ENCODE results near the gene CACNA2D3. TPM values are rescaled to one million over a fixed set of nuclear protein-coding genes. Genes with fewer than 3 reads are reported as not detected.

The CACNA2D3 gene
- polyA plus RNA-seq, 4 donors: 1.5 to 2.1 (median 1.7) TPM

DNA sequence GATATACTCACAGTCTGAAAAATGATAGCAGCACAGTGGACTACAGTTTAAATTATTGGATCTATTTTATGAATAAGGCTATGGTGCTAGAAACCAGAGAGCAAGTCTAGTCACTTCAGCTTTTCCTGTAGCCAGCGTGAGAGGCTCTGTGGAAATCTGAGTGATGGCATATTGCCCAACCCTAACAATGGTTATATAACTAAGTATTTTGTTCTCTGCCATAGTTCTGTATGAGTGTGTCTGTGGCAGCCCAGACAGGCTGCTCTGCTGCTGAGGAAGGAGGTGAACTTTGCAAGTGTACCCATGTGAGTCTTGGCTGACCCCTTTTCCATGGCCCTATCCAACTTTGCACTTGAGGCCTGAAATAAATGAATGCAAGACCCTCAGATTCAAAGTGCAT, 699.9 kb downstream of the CACNA2D3 start:
- DNase-seq (ENCODE audit: low read depth in 4 of 4, low spot score in 3 of 4): no peak

DNA sequence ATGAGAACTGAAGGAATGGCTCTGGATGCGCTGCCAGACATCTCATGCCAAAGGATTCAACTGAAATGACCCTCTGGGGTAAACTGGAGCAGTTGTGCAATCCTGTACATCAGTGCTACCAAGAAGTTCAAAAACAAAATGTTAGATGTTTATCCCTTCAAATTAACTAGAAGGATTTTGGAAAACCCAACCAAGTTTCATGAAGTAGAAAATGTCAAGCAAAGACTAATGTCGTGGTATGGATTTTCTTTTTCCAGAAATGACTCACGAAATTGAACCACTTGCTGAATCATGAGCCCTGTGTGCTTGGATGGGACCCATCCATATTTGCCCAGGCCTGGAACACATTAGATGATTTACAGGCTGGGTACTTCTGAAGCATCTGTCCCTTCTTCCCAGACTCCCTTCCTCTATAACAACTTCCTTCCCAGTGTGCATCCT, 703.9 kb downstream of the CACNA2D3 start:
- DNase-seq (ENCODE audit: low read depth in 4 of 4, low spot score in 3 of 4): no peak

DNA sequence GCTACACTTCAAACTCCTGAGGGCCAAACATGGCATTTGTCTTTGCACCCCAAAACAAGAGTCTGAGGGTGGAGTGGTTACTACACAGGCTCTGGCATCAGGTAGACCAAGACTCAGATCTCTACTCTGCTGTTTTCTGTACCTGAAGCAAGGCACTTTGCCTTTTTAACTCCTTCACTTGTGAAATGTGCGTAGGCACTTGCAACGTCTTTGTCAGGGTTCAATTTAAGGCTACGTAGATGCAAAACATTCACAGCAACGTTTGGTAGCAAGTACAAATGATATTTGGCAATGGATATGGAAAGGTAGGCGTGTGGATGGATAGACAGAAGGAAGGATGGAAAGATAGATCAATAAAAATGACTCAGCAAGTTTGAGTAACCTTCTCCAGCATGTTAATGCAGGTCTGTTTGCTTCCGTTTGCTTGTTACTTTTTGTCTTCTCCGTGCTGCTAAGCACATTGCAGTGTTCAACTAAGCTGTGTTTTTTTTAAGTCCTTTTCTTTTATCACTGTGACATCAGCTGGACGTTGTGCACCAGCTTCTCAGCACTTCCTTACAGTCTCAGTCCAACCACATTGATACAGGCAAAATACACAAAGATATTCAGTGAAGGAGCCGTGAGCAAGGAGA, 704.8 kb downstream of the CACNA2D3 start:
- DNase-seq (ENCODE audit: low read depth in 4 of 4, low spot score in 3 of 4): no peak

DNA sequence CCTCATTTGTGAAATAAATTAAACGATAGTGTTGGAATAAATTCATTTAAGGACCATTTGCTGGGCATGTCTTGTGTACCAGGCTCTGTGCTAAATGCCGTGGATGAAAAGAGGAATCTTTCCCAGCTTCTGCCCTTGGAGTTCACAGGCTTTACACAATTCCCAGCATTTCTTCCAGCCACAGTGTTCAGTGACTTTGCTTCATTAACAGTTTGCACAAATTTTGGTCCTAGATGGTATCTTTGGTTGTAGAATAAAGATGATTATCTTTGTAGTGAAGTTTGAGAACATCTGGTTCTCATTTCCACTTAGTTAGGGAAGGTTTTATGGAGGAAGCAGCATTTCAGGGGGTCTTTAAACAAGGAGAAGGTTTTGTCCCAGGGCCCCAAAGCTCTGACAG, 705.4 kb downstream of the CACNA2D3 start:
- DNase-seq (ENCODE audit: low read depth in 4 of 4, low spot score in 3 of 4): no peak

DNA sequence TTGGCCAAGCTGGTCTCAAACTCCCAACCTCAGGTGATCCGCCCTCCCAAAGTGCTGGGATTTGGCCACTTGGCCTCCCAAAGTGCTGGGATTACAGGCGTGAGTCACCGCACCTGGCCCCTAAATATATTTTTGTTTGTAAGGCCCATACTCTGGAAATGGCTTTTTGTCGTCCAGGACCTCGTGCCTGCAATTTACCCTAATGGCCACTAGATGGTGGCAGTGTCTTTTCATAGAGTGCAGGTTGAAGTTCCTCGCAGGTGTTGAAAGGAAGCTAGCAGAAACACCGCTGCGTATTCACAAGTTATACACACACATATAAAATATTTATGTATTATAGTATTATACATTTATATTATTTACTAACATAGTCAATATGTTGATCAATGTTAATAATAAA, 708.3 kb downstream of the CACNA2D3 start:
- no peak for DNase-seq (ENCODE audit: low read depth in 4 of 4, low spot score in 3 of 4)

DNA sequence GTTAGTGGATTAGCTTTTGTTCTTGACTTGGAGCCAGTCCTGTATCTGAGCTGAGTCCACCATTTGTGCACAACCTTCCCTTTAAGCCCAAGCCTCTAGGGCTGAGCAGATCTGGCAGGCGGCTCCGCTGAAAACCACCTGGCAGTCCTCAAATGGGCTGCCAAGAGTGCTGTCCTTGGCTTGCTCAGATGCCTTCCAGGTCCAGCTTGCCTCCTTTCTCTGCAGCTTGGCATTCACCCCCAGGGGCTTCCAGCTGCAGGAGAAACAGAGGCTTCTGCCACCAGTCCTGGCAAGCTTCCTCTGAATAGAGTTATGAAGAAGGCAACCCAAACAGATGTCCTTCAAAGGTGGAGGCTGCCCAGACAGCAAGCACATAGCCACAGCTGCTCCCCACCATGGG, 708.8 kb downstream of the CACNA2D3 start:
- no peak for DNase-seq (ENCODE audit: low read depth in 4 of 4, low spot score in 3 of 4)

DNA sequence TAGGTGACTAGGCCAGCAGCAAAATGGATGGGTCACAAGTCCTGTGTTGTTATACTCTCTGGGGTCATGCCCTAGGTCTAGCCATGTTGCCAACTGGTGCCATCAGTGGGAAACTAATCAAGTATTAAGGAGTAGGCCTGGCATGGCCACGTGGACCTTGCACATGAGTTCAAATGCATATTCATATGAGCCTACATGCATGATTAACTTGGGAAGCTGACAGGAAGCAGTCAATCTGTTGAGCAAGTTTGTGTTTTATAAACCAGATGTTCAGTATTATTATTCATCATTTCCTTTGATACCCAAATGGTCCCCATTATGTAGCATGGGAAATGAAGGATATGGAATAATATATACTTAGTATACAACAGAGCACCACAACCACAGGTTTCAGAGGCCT, 710.5 kb downstream of the CACNA2D3 start:
- no peak for DNase-seq (ENCODE audit: low read depth in 4 of 4, low spot score in 3 of 4)

DNA sequence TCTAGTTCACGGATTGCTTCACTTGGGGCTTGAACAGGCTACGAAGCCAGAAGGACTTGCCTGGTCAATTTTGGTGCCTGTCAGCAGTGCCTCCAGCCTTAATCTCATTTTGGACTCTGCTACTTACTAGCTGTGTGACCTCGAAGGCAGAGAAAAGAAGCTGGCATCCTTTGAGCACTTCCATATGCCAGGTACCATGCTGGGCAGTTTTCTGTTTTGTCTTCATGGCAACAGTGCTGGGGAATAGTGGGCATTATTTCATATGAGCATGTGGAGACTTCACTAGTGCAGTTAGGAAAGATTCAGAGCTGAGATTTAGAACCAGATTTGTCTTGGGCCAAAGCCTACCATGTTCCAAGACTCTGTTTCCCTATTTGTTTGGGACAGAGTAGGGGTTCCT, 713.3 kb downstream of the CACNA2D3 start:
- no peak for DNase-seq (ENCODE audit: low read depth in 4 of 4, low spot score in 3 of 4)

DNA sequence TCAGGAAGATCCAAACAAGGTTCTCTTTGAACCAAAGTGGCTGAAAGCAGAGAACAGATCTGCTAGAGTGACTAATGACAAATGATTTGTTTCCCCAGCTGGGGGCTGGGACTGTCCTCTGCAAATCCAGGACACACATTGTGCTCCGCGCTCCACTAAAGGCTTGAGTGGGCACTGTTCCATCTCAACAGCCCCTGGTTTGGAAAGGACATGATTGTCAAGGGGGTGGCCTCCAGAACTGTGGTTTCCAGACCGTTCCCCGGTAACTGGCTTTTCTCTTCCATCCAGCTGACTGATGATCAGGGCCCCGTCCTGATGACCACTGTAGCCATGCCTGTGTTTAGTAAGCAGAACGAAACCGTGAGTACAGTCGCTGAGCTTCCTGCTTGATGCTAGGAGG, 714.5 kb downstream of the CACNA2D3 start:
- DNase-seq (ENCODE audit: low read depth in 4 of 4, low spot score in 3 of 4): no peak

DNA sequence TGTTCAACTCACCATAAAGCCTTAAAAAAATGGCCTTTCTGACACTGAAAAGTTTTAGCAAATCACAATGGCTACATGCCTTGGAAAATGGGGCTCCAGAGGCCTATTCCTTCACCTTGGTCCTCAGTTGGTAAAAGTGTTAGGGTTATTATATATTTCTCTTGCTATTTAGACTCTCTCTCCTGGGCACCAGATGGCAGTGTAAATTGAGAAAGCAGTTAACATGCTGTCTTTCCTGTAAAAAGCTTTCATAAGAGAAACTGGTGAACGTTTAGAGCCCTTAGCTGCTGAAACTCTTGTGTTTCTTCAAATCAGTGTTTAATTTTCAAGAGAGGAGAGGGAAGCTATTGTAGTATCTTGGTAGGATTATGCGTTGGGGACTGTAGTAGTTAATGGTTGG, 715.6 kb downstream of the CACNA2D3 start:
- no peak for DNase-seq (ENCODE audit: low read depth in 4 of 4, low spot score in 3 of 4)

DNA sequence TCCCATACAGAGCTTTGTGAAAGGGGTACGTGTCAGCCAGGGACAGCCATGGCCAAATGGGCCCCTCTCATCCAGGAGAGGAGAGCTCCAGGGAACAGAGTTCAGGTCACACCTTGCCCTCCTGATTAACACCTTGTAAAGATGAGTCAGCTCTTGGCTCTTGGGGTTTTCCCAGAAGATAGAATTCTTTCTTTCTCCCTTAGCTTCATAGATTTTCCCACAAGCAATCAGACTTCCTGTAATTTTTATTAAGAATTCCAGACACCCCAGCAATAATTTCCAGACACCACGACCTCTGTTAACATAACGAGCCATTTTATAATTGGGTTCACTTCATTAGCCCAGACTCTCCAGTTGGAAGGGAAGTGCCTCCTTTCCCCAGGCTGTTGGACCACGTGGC, 719.1 kb downstream of the CACNA2D3 start:
- DNase-seq (ENCODE audit: low read depth in 4 of 4, low spot score in 3 of 4): no peak

DNA sequence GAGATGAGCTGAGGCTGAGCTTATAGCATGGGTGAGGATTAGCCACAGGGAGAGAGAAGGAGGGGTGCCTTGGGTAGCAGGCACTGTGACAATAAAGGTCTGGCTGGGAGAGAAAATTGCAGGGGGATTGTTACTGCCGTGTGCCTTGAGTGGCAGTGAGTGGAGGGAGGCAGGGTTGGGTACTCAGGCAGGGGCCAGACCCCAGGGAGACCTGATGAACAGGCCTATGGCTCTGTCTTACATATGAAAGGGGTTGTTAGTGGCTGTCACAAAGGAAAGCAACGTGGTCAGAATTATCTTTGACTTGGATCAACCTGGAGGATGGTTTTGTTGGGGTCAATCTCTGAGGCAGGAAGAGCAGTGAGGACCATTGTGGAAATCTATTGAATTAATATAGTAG, 721.0 kb downstream of the CACNA2D3 start:
- no peak for DNase-seq (ENCODE audit: low read depth in 4 of 4, low spot score in 3 of 4)

DNA sequence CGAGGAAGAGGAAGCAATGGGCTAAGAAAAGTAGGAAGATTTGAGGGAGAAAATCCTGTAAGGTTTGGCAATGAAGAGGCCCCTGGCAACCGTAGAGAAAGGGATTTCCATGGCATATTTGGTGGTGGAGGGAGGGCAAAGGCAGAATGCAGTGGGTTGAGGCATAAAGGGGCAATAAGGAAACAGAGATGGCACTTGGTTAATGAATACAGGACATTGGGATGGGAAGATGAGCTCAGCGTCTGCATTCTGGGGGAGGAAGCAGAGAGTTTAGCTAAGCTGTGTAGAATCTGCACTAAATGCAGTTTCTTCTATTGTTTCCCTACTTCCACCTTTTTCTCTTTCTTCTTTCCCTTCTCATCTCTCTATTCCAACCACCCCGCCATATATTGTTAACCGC, 721.9 kb downstream of the CACNA2D3 start:
- no peak for DNase-seq (ENCODE audit: low read depth in 4 of 4, low spot score in 3 of 4)

DNA sequence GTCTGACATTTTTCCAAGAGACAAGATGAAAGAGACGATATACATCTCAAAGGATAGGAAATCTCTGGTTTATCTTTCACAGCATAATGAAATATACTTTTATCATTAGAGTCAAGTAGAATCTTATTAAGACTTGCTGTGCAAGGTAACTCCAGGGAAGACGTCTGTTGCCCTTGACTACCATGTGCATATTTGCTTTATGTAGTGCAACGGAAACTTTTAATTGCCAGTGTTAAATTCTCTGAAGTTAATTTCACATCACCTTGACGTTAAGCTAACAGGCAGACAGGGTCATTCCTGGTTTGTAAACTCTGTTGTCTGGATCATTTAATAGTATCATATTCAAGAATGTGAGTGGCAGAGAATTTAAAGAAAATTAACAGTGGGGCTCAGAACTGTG, 722.7 kb downstream of the CACNA2D3 start:
- DNase-seq (ENCODE audit: low read depth in 4 of 4, low spot score in 3 of 4): no peak

DNA sequence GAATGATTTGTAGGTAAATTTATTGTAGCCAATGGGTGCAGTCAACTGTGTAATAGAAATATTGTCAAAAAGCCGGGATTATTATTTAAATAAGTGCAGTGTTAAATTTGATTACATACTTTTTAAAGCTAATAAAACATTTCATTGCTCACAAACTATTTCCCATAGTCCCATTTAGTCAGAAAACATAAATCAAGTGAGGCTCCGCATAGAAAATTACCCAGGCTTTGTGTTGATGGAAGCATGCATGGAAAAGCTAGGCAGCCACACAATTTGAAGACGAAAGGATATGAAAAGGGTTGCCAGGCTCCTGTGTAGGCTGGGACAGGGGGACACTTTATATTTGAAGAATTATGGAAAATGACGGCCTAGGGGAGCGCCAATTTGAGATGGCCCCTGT, 723.2 kb downstream of the CACNA2D3 start:
- DNase-seq (ENCODE audit: low read depth in 4 of 4, low spot score in 3 of 4): no peak

DNA sequence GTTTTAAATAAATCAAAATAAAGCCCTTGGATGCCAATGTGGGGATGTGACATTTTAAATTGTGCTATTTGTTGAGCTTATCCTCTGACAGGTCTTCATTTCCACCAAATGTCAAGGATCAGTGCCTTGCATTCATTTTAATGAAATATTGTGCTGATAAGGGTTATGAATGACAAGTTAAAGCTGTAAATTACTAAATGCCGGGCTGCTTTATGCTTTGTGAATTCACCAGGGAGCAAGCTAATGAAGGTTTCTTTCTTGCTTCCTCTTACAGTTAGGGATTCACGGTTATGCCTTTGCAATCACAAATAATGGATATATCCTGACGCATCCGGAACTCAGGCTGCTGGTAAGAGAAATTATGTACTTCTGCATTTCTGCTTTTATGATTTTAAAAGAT, 723.8 kb downstream of the CACNA2D3 start:
- no peak for DNase-seq (ENCODE audit: low read depth in 4 of 4, low spot score in 3 of 4)

DNA sequence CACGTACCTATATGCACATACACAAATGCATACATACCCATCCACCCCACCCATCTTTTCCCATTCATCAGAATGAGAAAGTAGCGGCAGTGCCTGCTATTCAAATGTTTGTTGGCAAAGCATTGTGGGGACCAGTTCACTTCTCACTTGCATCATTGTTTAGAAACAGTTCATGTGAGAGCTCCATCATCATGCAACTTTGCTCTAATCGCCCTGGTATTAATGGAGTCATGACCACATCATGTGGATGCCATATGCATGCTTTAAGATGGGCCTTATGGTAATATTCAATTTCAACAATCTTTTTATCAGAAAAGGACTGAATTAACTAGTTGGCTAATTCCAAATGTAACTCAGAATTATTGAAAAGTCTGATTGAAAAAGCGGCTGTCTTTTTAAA, 725.0 kb downstream of the CACNA2D3 start:
- DNase-seq (ENCODE audit: low read depth in 4 of 4, low spot score in 3 of 4): no peak

DNA sequence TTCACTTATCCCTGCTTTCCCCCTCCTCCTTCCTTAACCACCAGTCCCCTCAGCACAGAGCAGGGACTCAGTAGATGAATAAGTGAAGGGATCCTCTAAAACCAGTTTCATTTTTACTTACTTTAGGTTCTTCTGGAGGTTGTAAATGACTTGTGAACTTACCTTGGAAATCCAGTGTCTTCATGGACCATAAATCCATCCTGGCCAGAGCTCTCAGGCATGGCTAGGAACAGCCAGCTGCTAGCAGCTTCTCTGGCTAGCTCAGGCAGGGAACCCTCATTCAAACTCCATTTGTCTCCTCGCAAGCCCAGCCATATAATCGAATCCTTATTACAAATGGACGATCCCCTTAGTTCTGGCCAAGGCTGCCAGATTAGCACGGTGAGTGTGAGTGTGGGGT, 727.0 kb downstream of the CACNA2D3 start:
- no peak for DNase-seq (ENCODE audit: low read depth in 4 of 4, low spot score in 3 of 4)

DNA sequence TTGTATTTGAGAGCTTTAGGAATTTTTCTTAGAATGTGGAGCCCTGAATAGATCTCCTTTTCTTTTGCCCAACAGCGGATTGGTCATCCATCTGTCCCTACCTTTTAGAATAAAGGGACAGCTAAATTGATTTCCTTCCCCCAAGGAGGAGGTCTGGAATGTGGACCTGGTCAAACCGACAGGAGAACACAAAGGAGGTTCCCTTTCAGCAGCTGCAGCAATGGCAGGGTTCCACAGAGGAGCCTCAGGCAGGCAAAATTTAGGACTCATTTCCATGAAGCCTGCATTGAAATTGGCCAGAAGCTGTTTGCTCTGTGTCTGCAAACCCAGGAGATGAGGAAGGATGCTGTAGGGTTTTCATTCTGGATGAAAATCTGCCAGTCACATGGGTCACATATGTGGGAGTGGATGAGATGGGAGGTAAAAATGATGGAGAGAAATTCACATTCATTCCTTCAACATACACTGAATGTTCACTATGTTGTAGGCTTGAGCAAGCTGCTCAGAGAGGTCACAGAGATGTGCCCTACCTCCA, 728.2 kb downstream of the CACNA2D3 start:
- DNase-seq (ENCODE audit: low read depth in 4 of 4, low spot score in 3 of 4): no peak

DNA sequence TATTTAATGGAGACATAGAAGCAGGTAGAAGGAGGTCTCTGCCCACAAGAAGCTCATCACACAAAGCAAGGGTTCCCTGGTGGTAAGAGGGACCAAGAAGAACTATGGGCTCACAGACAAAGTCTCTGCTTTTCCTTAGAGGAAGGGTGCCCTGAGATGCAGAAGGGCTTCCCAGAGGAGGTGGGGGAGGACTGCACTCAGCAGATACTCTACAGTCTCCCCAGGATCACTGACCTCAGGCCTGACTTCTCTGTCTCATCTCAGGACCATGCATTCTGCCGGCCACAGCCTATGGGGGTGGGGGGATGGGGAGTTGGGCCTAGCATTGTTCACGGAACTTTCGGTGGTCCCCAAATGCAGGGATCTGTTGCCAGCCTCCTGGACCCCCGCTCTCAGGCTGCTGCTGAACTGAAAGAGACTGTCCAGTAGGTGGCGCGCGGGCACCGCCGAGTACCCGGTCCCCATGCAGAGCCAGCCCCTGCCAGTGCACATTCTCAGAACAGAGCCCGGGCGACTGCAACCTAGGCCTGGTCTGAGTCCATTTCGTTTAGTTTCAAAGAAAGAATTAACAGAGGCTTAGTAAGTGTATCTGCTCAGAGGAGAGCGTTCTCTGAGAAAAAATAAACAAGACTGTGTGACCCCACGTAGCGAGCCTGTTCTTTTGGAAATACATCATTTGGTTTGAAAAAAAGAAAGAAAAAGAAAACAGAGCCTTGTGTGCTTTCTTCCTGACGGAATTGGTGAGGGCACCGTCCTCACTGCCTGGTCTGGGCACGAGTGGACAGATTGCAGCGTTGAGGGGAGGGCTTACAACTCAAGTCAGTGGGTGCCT, 731.4 kb downstream of the CACNA2D3 start:
- DNase-seq (ENCODE audit: low read depth in 4 of 4, low spot score in 3 of 4): peak in 2 of 4 donors; percentile 47 to 58

DNA sequence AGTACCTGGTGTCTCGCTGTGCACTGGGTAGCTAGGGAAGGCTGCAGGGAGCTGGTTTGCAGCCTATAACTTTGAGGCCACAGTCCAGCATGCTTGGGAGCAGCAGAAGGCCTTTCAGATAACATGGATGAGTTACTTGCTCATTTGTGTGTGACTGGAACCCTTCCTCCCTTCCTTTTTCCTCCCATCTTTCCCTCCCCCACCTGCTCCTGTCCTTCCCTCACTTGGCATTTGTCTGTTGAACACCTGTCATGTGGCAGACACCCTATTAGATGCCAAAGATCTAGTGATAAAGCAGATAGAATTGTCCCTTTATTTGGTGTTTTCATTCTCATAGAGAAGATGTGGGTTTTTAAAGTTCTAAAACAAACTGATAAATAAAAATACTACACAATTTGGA, 733.9 kb downstream of the CACNA2D3 start:
- no peak for DNase-seq (ENCODE audit: low read depth in 4 of 4, low spot score in 3 of 4)

DNA sequence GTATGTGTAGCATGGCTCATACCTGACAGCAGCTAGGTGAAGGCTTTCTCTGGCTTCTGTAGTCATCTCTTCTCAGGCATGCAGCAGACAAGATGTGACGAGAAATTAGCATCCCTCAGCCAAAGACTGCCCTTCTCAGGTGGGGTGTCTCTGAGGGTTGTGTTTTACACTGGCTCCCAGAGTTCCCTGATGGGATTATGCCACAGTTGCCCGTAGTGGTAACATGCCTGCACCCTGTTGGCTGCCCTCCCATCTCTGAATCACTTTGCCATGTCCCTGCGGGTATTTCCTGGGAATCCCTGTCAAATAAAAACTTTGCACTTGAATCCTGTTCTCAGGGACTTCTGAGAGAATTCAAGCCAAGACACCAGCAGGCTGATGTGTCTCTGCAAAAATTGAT, 735.0 kb downstream of the CACNA2D3 start:
- DNase-seq (ENCODE audit: low read depth in 4 of 4, low spot score in 3 of 4): no peak

Measured in right renal pelvis (tissue), 4 donors.